ACC112 (cell line): Measurements from ENCODE around the gene DNMBP.
A peak's percentile ranks its signal among the peaks of the same experiment; 100 is the strongest.
"Not testable (repeated sequence)": the region's sequence is repeated elsewhere in the genome, so short reads cannot be mapped to it uniquely, and the experiment has no call there.

Experiments used
- H2AFZ ChIP-seq: fragments of 200-600 bp; sonication (generic); one replicate; pipeline ENCODE4 v1.6.0; 2017; ENCODE audit warnings: antibody characterized with exemption, low read length; ENCODE audit not compliant: unreplicated experiment
- H3K27ac ChIP-seq: fragments of 200-600 bp; sonication (generic); 2 replicates; pipeline ENCODE4 v1.5.1; 2014; ENCODE audit warnings: low read depth, mild to moderate bottlenecking, antibody characterized with exemption, low read length, moderate library complexity
- H3K27me3 ChIP-seq: fragments of 200-600 bp; sonication (generic); 2 replicates; pipeline ENCODE4 v1.6.1; 2014; ENCODE audit warnings: mild to moderate bottlenecking, antibody characterized with exemption, low read length, moderate library complexity, mixed read lengths; ENCODE audit not compliant: insufficient read depth
- H3K36me3 ChIP-seq: fragments of 200-600 bp; sonication (generic); 2 replicates; pipeline ENCODE4 v1.6.1; 2016; ENCODE audit warnings: mild to moderate bottlenecking, antibody characterized with exemption, low read length, moderate library complexity, mixed read lengths; ENCODE audit not compliant: insufficient read depth
- H3K4me1 ChIP-seq: fragments of 200-600 bp; sonication (generic); one replicate; pipeline ENCODE4 v1.6.1; 2016; ENCODE audit warnings: low read length, mixed read lengths; ENCODE audit not compliant: insufficient read depth, unreplicated experiment, control insufficient read depth
- H3K4me3 ChIP-seq: fragments of 200-600 bp; sonication (generic); 2 replicates; pipeline ENCODE4 v1.5.1; 2014; ENCODE audit warnings: mild to moderate bottlenecking, low read depth, low read length
- H3K79me2 ChIP-seq: fragments of 200-600 bp; sonication (generic); one replicate; pipeline ENCODE4 v1.6.0; 2016; ENCODE audit warnings: low read length; ENCODE audit not compliant: control insufficient read depth, unreplicated experiment, insufficient read depth

DNMBP gene

DNA sequence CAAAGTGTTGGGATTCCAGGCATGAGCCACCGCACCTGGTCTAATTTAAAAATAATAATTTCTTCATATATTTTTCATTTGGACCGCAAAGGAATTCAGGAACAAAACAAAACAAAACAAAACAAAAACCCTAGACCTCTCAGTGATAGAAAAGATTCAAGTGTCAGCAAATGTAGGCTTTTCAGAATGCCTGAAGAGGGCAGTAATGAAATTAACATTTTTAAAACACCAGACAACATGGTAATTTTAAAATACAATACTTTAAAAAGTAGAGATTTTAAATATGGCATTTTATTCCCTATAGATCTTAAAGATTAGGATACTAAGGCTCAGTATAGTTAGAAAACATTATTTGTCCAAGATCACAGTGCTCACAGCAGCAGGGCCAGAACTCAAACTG is 36.6 kb downstream of the DNMBP start:
- no peaks in the 10 kb centered on the region for H3K27me3 ChIP-seq
- H3K79me2 ChIP-seq, result peaks cover 69% of the 10 kb centered on the region
- peaks cover 35% of the 10 kb centered on the region for H3K4me1 ChIP-seq
- no peak overlapping the region for H3K4me3 ChIP-seq
- H3K27ac ChIP-seq, result peak overlapping the region; percentile 100
- peaks cover 20% of the 10 kb centered on the region for H3K36me3 ChIP-seq
- no peak overlapping the region for H2AFZ ChIP-seq

DNA sequence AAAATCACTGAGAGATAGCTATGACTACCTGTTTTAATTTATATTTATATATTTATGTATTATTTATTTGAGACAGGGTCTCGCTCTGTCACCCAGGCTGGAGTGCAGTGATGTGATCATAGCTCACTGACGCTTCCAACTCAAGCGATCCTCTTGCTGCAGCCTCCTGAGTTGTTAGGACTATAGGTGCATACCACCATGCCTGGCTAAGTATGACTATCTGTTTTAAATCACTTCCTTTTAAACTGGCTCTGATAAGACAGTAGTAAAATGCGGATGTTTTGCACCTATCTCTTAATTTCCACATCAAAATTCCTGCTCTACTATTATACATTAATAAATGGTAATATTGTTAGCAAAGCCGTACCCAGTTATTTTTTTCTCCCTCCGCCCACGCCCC is 41.8 kb downstream of the DNMBP start:
- peaks cover 26% of the 10 kb centered on the region for H3K36me3 ChIP-seq

DNA sequence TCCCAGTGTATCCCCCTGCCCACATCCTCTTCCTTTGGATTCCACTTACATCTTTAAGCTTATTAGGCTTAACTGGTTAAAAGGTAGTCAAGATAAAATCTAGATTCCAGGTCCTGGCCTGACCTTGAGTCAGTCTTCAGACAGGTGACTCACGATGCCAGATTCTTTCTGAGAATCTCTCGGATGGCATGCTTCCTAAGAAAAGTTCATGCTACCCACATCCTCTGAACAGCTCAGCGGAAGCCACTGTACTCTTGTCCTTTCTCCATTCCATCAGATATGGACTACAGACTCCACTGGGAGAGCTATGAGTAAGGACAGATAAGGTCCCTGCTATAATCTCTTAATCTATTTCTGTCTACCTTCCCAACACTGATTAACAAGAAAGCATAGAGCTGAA is 43.4 kb downstream of the DNMBP start:
- Histone ChIP-seq H3K4me3 (peak overlapping the region; percentile 40; the same call in 1 of the 2 replicates), H3K36me3 (peaks cover 26% of the 10 kb centered on the region), H2AFZ (no peak overlapping the region), H3K79me2 (peaks cover 35% of the 10 kb centered on the region), H3K27ac (peak overlapping the region; percentile 97), H3K27me3 (no peaks in the 10 kb centered on the region), H3K4me1 (peaks cover 45% of the 10 kb centered on the region)

More for the DNA sequence above, 41.8 kb downstream of the DNMBP start:
- Histone ChIP-seq H3K27ac (peak overlapping the region; percentile 97), H3K27me3 (no peaks in the 10 kb centered on the region), H3K79me2 (peaks cover 41% of the 10 kb centered on the region), H3K4me3 (no peak overlapping the region), H3K4me1 (peaks cover 41% of the 10 kb centered on the region), H2AFZ (no peak overlapping the region)

DNA sequence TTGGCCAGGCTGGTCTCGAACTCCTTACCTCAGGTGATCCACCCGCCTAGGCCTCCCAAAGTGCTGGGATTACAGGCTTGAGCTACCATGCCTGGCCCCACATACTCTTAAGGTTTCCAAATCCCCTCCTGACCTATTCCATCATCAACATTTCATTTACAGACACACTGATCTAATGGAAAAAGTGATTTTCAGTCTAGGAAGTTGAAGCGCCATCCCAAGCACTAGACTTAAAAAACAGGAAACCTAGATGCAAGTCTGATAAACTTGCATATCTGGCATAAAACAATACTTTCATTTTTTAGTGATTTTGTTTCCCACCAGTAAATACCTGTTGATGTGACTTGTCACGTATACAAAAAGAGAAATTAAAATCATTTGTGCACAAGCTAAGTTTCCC is 44.0 kb downstream of the DNMBP start:
- no peaks in the 10 kb centered on the region for H3K27me3 ChIP-seq
- H3K79me2 ChIP-seq, result peaks cover 31% of the 10 kb centered on the region
- H3K36me3 ChIP-seq, result peaks cover 26% of the 10 kb centered on the region
- H3K4me1 ChIP-seq, result peaks cover 45% of the 10 kb centered on the region
- no peak overlapping the region for H3K4me3 ChIP-seq
- peak overlapping the region; percentile 97 for H3K27ac ChIP-seq
- H2AFZ ChIP-seq, result no peak overlapping the region

DNA sequence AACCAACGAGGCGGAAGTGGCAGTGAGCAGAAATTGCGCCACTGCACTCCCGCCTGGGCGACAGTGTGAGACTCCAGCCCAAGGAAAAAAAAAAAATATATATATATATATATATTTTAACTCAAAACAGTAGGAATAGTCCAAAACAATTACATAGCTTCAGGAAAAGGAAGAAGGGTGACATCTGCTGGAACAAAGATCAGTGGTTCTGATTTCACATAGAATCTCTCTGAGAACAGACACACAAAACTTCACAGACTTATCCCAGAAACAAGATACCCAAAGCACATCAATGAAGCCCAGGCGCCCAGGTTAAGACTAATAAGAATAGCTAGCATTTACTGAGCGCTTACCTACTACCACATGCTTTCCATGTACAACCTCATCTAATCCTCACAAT is 45.0 kb downstream of the DNMBP start:
- peaks cover 24% of the 10 kb centered on the region for H3K79me2 ChIP-seq
- peaks cover 19% of the 10 kb centered on the region for H3K36me3 ChIP-seq
- H3K27ac ChIP-seq, result peak overlapping the region; percentile 97
- no peak overlapping the region for H2AFZ ChIP-seq
- H3K4me1 ChIP-seq, result peaks cover 45% of the 10 kb centered on the region
- H3K27me3 ChIP-seq, result no peaks in the 10 kb centered on the region
- H3K4me3 ChIP-seq, result no peak overlapping the region

DNA sequence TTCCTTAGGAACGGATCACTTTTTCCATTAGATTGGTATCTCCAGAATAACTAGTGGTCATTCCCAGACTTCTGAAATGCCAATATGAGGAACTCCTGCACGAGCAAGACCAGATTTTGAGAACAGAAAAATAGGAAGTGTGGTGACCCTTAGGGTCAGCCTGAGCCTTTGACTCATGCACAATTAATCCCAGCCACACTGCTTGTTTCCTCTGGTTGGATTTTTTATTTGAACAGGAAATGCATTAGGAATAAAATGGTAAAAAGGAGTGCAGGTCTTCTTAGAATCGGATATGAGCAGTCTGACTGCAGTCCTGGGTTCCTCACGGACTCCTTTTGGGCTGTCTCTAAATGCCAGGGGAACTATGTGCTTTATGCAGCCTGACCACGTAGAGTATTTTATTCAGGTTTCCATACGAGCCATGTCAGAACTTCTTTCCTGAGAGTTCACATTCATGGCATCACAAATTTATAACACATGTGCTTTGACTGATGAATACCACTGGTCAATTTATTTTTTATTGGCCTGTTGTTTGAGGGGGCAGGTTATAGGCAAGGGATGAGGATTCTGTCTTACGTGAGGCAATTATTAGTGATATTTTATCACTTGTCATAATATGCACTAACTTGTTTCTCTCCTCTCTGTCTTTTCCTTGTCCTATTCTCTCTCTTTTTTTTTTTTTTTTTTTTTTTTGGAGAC is 46.1 kb downstream of the DNMBP start:
- H3K4me3 ChIP-seq, H2AFZ ChIP-seq, H3K27me3 ChIP-seq: not testable (repeated sequence)
- Histone ChIP-seq H3K4me1 (peaks cover 49% of the 10 kb centered on the region), H3K36me3 (peaks cover 10% of the 10 kb centered on the region; the same call in 1 of the 2 replicates), H3K79me2 (peaks cover 28% of the 10 kb centered on the region), H3K27ac (peak overlapping the region; percentile 91)

DNA sequence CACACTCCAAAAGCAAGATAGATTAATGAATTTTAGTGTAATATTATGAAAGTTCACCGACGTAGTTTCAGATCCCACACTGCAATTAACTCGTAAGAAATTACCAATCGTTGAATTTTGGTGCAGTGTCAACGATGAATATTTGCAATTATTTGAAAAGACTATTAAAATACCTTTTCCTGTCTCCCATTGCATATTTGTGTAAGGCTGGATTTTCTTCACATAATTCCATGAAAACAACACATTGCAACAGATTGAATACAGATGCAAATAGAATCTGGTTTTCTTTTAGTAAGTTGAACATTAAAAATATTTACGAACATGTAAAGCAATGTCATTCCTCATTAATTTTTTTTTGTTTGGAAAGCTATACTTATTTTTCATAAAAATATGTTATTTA is 50.9 kb downstream of the DNMBP start:
- Histone ChIP-seq H3K4me1 (peaks cover 17% of the 10 kb centered on the region), H3K36me3 (peaks cover 35% of the 10 kb centered on the region), H3K79me2 (peaks cover 58% of the 10 kb centered on the region), H3K27me3 (no peaks in the 10 kb centered on the region), H3K4me3 (peak overlapping the region; percentile 60), H2AFZ (no peak overlapping the region), H3K27ac (peak overlapping the region; percentile 57)

DNA sequence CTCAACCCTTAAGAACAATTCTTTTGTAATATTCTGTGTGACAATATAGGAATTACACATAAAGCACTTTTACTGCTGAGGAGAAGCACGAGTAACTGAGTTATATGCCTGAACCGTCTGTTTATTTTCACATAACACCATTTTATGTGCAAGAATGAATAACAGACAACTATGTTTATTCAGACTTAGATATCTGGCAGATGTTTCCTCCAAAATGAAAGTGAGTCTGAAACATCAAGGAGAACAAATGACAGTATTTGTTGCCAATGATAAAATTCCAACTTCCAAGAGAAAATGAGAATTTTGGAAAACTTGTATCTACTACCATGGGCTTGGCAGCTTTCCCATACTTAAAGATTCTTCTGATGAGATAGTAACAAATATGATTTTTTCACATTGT is 51.4 kb downstream of the DNMBP start:
- H3K79me2 ChIP-seq, result peaks cover 61% of the 10 kb centered on the region
- no peaks in the 10 kb centered on the region for H3K27me3 ChIP-seq
- peak overlapping the region; percentile 60 for H3K4me3 ChIP-seq
- peaks cover 15% of the 10 kb centered on the region for H3K4me1 ChIP-seq
- H3K27ac ChIP-seq, result peak overlapping the region; percentile 57
- H3K36me3 ChIP-seq, result peaks cover 38% of the 10 kb centered on the region
- H2AFZ ChIP-seq, result no peak overlapping the region

DNA sequence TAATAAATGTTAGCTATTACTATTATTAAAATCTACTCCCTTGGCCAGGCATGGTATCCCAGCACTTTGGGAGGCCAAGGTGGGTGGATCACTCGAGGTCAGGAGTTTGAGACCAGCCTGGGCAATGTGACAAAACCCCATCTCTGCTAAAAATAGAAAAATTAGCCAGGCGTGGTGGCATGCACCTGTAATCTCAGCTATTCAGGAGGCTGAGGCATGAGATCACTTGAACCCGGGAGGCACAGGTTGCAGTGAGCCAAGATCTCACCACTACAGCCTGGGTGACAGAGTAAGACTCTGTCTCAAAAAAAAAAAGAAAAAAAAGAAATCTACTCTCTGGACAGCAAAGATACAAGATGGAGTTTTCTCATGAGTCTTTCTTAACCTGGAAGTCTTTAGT is 56.2 kb downstream of the DNMBP start:
- H3K4me1 ChIP-seq, H3K27ac ChIP-seq, H3K27me3 ChIP-seq, H2AFZ ChIP-seq, H3K4me3 ChIP-seq: not testable (repeated sequence)
- Histone ChIP-seq H3K79me2 (peaks cover 77% of the 10 kb centered on the region), H3K36me3 (peaks cover 69% of the 10 kb centered on the region)

DNA sequence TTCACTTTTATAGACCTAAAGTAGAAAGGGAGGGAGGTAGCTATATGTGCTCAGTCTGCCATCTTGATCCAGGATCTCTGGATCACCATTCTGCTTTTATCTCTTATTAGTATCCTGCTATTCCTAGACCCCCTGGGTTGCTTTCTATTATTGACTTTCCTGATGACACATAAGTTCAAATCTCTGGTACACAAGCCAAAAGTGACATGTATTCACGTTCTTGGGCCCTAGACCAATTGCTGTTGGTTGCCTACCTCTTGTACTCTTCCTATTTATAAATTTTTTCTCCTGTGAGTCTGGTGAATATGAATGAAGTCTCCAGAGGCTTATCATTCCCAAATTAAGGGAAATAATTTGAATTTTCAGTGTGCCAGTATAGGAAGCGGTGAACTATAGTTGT is 56.9 kb downstream of the DNMBP start:
- H3K79me2 ChIP-seq, result peaks cover 77% of the 10 kb centered on the region

DNA sequence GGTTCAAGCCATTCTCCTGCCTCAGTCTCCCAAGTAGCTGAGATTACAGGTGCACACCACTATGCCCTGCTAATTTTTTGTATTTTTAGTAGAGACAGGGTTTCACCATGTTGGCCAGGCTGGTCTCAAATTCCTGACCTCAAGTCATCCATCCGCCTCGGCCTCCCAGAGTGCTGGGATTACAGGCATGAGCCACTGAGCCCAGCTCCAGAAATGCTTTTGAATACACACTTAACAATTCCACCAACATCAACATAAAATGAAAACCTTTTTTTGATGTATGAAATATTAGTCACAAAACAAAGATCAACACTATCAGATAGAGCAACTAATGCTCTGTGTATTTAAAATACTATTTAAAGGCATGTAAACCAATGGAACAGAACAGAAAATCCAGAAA is 63.7 kb downstream of the DNMBP start:
- H3K36me3 ChIP-seq, result peaks cover 19% of the 10 kb centered on the region
- peaks cover 85% of the 10 kb centered on the region for H3K79me2 ChIP-seq
- H3K27me3 ChIP-seq, H2AFZ ChIP-seq: not testable (repeated sequence)
- peak overlapping the region; percentile 20; the same call in 1 of the 2 replicates for H3K4me3 ChIP-seq
- peak overlapping the region; percentile 99 for H3K27ac ChIP-seq
- H3K4me1 ChIP-seq, result peaks cover 62% of the 10 kb centered on the region

More for the DNA sequence above, 56.9 kb downstream of the DNMBP start:
- H3K4me1 ChIP-seq, result peaks cover 4% of the 10 kb centered on the region
- no peak overlapping the region for H3K4me3 ChIP-seq
- H3K36me3 ChIP-seq, result peaks cover 70% of the 10 kb centered on the region
- H3K27ac ChIP-seq, result no peak overlapping the region
- no peak overlapping the region for H2AFZ ChIP-seq
- no peaks in the 10 kb centered on the region for H3K27me3 ChIP-seq
